ENCODE measurements around the gene RAPGEF4.

RAPGEF4 gene

GRCh38 chr2:172908275-172908674 is 172.6 kb downstream of the RAPGEF4 start:
- no peak for DNase-seq (ENCODE audit: low read depth)

GRCh38 chr2:172909454-172909853 is 173.8 kb downstream of the RAPGEF4 start:
- no peak for DNase-seq (ENCODE audit: low read depth)

- no peak for DNase-seq (ENCODE audit: low read depth)
Measured at GRCh38 chr2:172912266-172912665, 176.6 kb downstream of the RAPGEF4 start.

- no peak for DNase-seq (ENCODE audit: low read depth)
Measured at GRCh38 chr2:172914341-172915008, 178.8 kb downstream of the RAPGEF4 start.

GRCh38 chr2:172917716-172918115 is 182.1 kb downstream of the RAPGEF4 start:
- DNase-seq (ENCODE audit: low read depth), result no peak

- DNase-seq (ENCODE audit: low read depth), result no peak
Measured at GRCh38 chr2:172919732-172920131, 184.1 kb downstream of the RAPGEF4 start.

GRCh38 chr2:172921532-172922236 is 186.0 kb downstream of the RAPGEF4 start:
- peak; percentile 62 for DNase-seq (ENCODE audit: low read depth)

GRCh38 chr2:172922306-172922705 is 186.7 kb downstream of the RAPGEF4 start:
- DNase-seq (ENCODE audit: low read depth), result no peak

GRCh38 chr2:172922815-172923214 is 187.2 kb downstream of the RAPGEF4 start:
- no peak for DNase-seq (ENCODE audit: low read depth)

GRCh38 chr2:172924097-172924660 is 188.5 kb downstream of the RAPGEF4 start:
- no peak for DNase-seq (ENCODE audit: low read depth)

- no peak for DNase-seq (ENCODE audit: low read depth)
Measured at GRCh38 chr2:172925600-172925999, 190.0 kb downstream of the RAPGEF4 start.

GRCh38 chr2:172926785-172927640 is 191.4 kb downstream of the RAPGEF4 start:
- DNase-seq (ENCODE audit: low read depth), result peak; percentile 21

GRCh38 chr2:172927641-172928357 is 192.2 kb downstream of the RAPGEF4 start:
- DNase-seq (ENCODE audit: low read depth), result peak; percentile 95

GRCh38 chr2:172928756-172929155 is 193.1 kb downstream of the RAPGEF4 start:
- peak; percentile 65 for DNase-seq (ENCODE audit: low read depth)

GRCh38 chr2:172929644-172930043 is 194.0 kb downstream of the RAPGEF4 start:
- no peak for DNase-seq (ENCODE audit: low read depth)

GRCh38 chr2:172930871-172931255 is 195.2 kb downstream of the RAPGEF4 start:
- no peak for DNase-seq (ENCODE audit: low read depth)

- peak; percentile 66 for DNase-seq (ENCODE audit: low read depth)
Measured at GRCh38 chr2:172931256-172931894, 195.7 kb downstream of the RAPGEF4 start.

GRCh38 chr2:172931918-172932520 is 196.4 kb downstream of the RAPGEF4 start:
- DNase-seq (ENCODE audit: low read depth), result peak; percentile 72

GRCh38 chr2:172937884-172938712 is 202.5 kb downstream of the RAPGEF4 start:
- DNase-seq (ENCODE audit: low read depth), result no peak

All from EH (cell line).